Retinal pigment epithelial cell (primary cell): Measurements from ENCODE around the gene KIAA0753.

Source experiments
- DNase-seq: peaks from one replicate; pipeline ENCODE4 v3.0.0-alpha.2; 2010; ENCODE audit warnings: low read depth
- H3K4me3 ChIP-seq: 2 replicates; pipeline ENCODE4 v1.5.1; 2011; ENCODE audit warnings: mild to moderate bottlenecking, low read length, control low read depth, moderate library complexity
- CTCF ChIP-seq: conservative IDR thresholded peaks from 2 replicates; pipeline ENCODE4 v1.5.1; 2011; ENCODE audit warnings: low read depth, low read length, control low read depth, inconsistent platforms

KIAA0753 gene

GRCh38 chr17:6640536-6641246, at the start of gene KIAA0753, which contains the start of gene TXNDC17:
TSS of gene KIAA0753 (minus strand) at chr17:6640711. CDS start at chr17:6635103, 5,608 bp downstream.
TSS of gene TXNDC17 (plus strand) at chr17:6641060. CDS start at chr17:6641083, 23 bp downstream.
- TF ChIP-seq CTCF = no peak
- peak within 1 kb of the TSS; percentile 96 for H3K4me3 ChIP-seq
- peak; percentile 66 for DNase-seq

DNA sequence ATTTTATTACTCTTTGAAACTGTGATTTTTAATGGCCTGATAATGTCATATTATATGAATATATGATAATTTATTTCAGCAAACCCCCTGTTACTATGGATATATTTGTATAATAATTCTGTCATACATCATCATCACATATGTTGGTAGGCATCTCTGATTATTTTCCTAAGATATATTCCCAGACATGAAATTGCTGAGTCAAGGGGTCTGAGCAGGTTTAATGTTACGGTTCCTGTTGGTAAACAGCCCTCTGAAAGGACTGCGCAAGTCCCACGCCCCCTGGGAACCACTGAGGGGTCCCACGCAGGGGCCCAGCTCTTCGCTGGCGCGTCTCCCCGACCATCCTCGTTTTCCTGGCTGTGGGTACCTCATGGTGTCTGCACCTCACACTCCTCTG, 48.4 kb upstream of the KIAA0753 start:
- no peak for DNase-seq
- no peak overlapping the region for H3K4me3 ChIP-seq
- no peak for TF ChIP-seq CTCF

DNA sequence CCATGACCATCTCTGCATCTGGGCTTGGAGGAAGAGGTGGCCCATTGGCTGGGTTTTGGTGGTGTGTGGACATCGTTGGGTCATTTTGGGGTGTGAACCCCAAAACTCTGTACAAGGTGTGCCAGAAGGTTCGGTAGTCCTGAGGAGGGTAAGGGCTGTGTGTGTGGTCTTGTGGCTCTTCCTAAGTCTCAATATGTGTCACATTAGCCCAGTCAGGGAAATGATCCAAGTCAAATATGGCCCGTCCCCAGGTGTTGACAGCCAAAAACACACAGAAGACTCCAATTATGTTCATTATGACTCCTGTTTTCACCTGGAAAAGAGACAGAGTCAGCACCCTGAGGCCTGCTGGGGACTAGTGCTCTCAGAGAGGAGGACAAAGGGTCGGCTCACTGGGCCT, 45.5 kb upstream of the KIAA0753 start:
- no peak for DNase-seq
- no peak overlapping the region for H3K4me3 ChIP-seq
- no peak for TF ChIP-seq CTCF

DNA sequence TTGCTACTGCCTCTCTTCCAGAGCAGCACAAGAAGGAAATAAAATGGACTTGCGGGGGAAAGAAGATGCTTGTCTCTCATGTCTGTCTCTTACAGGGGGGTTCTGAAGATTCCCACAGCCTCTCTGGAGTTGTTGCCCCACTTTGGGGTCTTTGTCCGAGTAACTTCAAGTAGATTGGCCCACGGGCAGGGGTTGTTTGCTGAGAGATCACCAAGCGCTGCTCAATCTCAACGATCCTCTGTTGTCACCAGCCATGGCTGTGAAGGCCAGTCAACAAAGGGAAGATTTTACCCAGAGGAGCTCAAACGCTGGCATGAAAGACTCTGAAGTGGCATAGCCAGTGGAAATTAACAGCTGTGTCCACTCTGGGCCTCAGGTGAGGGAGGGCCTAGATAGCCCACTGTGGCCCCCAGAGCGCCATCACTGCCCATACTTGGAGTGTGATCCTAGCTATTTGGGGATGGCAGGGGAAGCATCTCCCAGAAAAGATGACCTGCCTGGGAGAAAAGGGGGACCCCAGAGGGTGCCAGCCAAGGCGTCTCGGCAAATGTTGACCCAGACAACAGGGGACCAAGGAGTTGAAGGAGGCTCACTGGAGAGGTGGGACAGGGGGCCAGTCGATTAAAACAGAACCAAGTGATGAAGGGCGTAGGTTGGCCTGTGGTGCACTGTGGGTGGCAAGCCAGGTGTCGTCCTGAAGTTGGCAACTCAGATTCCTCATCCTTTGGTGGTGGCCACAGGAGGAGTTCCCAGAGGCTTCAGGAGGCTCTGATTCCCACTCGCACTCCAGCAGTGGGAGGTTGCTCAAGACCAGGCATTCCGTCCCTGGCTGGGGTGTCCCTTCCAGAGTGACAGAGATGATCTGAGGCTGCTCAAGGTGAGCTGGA, 44.6 kb upstream of the KIAA0753 start:
- no peak overlapping the region for H3K4me3 ChIP-seq
- TF ChIP-seq CTCF = no peak
- DNase-seq = no peak

GRCh38 chr17:6684460-6684783, 43.9 kb upstream of the KIAA0753 start:
- no peak for TF ChIP-seq CTCF
- DNase-seq = no peak
- H3K4me3 ChIP-seq = no peak overlapping the region

DNA sequence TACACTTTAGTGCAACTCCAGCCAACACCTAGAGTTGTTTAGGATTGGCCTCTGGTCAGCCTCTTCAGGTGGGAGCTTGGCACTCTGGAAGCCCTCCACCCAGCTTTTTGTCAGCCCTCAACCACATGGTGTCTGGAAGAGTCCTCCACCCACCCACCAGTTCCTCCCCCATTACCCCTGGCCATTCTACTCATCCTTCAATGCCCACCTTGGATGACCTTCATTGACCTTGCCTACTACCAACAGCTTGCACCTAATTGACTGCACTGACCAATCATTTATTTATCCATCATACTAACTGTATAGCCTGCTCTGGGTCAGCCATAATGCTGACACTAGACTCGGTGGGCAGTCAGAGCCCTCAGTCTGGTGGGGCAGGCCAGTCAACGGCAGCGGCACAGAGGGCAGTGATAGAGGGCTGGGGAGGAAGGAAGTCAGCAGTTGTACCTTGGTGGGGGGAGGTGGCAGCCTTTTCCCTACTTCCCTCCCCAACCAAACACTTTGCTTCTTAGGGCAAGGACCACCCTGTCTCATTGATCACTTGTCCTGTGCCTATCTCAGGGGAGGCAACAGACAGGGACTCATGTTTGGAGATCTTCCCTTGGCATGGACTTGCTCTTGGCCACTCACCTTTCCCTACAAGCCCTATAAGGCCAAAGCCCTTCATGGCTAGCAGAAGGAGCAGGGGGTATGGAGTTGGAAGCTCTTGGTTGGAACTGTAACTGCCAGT, 43.4 kb upstream of the KIAA0753 start:
- no peak for DNase-seq
- no peak for TF ChIP-seq CTCF
- no peak overlapping the region for H3K4me3 ChIP-seq
